ENCODE results near the gene IMPA2.
"Not testable (repeated sequence)": the region's sequence is repeated elsewhere in the genome, so short reads cannot be mapped to it uniquely, and the experiment has no call there.

Gene IMPA2

DNA sequence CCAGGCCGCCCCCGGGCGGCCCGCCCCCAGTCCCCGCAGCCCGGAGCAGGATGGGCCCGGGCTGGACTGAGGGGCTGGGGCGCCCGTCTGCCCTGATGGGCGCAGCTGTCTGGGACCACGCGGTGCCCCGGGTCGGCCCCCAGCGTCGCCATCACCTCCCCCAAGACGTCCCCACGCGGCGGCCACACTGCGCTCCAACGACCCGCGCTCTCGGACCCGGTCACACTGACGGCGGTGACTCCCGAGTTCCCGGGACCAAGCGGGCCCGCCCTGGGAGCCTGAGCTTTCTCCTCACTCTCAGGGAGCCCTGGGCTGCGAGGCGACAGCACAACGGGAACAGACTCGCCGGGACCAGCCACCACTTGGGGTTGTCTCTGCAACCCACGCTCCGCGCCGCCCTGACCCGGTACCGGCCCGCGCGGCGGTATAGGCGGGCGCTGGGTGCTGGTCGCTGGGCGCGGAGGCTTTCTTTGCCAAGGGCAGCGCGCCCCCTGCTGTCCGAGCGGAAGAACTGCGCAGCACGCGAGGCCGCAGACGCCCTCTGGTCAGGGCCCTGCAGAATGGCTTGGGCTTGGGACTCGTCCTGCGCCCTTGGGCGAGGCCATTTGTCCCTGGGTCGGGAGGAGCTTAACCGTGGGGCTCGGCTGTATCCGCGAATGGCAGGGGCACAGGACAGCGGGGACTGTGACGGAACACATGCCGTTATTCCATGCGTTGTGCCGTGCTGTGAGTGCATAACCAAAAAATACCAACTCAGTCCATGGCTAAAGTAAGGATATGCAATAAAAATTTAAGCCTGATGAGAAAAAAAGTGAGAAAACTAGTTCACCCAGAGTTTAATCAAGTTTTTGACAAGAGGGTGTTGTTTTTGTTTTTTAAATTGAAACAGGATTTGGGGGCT lies 57.6 kb downstream of the IMPA2 start:
- H3K27me3 ChIP-seq (ENCODE audit: low read depth) = no peaks in the 10 kb centered on the region
- in situ Hi-C loops (cut with MboI; ENCODE audit: low sequenced_read_pairs) = no loop called here
- H3K9me3 ChIP-seq = no peaks in the 10 kb centered on the region
- no peaks in the 10 kb centered on the region for H3K4me1 ChIP-seq
- peak; percentile 69 to 87 for DNase-seq (ENCODE audit: low spot score in 2 of 2)
- peak overlapping the region; percentile 43 for H3K4me3 ChIP-seq
- H3K36me3 ChIP-seq (replicated peaks) = no peaks in the 10 kb centered on the region

DNA sequence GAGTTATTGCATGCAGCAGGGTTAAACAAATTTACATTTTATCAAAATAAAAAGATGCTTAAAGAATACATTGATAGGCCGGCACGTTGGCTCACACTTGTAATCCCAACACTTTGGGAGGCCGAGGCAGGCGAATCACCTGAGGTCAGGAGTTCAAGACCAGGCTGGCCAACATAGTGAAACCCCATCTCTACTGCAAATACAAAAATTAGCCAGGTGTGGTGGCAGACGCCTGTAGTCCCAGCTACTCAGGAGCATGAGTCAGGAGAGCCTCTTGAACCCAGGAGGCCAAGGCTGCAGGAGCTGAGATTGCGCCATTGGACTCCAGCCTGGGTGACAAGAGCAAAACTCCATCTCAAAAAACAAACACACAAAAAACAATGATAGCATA lies 58.2 kb downstream of the IMPA2 start:
- H3K4me1 ChIP-seq; DNase-seq (ENCODE audit: low spot score in 2 of 2); H3K27me3 ChIP-seq (ENCODE audit: low read depth); in situ Hi-C loops (cut with MboI; ENCODE audit: low sequenced_read_pairs); H3K9me3 ChIP-seq; H3K4me3 ChIP-seq; H3K36me3 ChIP-seq (replicated peaks): not testable (repeated sequence)

DNA sequence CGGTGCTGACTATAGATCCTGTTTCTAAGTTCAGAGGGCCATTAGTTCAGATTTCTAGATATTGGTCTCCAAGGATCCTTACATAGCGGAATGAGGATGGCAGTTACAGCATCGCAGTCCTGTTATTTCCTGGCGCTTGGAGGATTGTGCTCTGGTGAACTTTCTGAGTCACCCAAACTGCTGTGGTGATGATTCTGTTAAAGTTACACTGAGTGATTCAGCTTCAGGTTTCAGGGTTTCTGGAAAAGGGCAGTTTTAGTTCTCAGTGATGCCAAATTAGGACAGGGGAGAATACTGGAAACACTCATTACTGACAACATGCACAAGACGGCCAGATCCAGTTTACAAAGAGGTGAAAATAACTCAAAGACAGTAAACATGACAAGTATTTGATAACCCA lies 60.3 kb downstream of the IMPA2 start:
- Histone ChIP-seq H3K4me3 (no peak overlapping the region), H3K36me3 (replicated peaks) (no peaks in the 10 kb centered on the region), H3K27me3 (ENCODE audit: low read depth) (no peaks in the 10 kb centered on the region), H3K9me3 (no peaks in the 10 kb centered on the region), H3K4me1 (no peaks in the 10 kb centered on the region)
- DNase-seq (ENCODE audit: low spot score in 2 of 2) = no peak
- in situ Hi-C loops (cut with MboI; ENCODE audit: low sequenced_read_pairs) = no loop called here

DNA sequence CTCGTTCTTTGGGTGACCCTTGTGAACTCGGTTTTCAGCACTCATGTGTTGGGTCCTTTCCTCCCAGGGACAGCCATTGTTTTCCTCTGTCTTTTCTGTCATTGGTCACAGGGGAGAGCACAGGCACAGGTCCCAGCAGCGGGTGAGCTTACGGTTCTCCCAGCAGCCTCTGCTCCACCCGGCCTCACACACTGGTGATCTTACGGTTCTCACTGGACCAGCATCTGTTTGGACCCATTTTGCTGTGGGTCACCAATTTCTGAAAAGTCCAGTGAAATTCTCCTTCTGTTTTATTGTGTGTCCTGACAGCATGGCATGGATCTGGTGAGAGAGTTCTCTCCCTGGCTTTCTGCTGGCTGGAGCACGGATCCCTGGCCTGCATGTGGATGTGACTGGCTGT lies 62.5 kb downstream of the IMPA2 start:
- Histone ChIP-seq H3K4me1 (no peaks in the 10 kb centered on the region), H3K9me3 (no peaks in the 10 kb centered on the region), H3K27me3 (ENCODE audit: low read depth) (no peaks in the 10 kb centered on the region), H3K36me3 (replicated peaks) (no peaks in the 10 kb centered on the region), H3K4me3 (no peak overlapping the region)
- in situ Hi-C loops (cut with MboI; ENCODE audit: low sequenced_read_pairs) = no loop called here
- DNase-seq (ENCODE audit: low spot score in 2 of 2) = no peak

DNA sequence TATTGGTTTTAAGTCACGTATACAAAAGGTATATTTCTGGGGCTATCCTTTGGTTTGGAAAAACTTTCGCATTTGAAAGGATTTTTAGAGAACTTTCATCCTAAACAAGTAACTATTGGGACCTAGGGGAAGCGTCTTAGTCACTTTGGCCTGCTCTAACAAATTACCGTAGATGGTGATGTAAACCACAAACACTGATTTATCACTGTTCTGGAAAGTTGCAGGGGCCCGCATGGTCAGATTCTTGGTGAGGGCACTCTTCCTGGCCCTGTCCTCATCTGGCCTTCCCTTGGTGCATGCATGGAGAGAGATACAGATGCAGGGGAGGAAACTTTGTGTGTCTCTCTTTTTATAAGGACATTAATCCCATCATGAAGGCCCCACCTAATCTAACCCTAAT lies 63.3 kb downstream of the IMPA2 start:
- no peaks in the 10 kb centered on the region for H3K27me3 ChIP-seq (ENCODE audit: low read depth)
- H3K4me3 ChIP-seq = no peak overlapping the region
- in situ Hi-C loops (cut with MboI; ENCODE audit: low sequenced_read_pairs) = no loop called here
- no peak for DNase-seq (ENCODE audit: low spot score in 2 of 2)
- no peaks in the 10 kb centered on the region for H3K4me1 ChIP-seq
- no peaks in the 10 kb centered on the region for H3K36me3 ChIP-seq (replicated peaks)
- H3K9me3 ChIP-seq = no peaks in the 10 kb centered on the region

DNA sequence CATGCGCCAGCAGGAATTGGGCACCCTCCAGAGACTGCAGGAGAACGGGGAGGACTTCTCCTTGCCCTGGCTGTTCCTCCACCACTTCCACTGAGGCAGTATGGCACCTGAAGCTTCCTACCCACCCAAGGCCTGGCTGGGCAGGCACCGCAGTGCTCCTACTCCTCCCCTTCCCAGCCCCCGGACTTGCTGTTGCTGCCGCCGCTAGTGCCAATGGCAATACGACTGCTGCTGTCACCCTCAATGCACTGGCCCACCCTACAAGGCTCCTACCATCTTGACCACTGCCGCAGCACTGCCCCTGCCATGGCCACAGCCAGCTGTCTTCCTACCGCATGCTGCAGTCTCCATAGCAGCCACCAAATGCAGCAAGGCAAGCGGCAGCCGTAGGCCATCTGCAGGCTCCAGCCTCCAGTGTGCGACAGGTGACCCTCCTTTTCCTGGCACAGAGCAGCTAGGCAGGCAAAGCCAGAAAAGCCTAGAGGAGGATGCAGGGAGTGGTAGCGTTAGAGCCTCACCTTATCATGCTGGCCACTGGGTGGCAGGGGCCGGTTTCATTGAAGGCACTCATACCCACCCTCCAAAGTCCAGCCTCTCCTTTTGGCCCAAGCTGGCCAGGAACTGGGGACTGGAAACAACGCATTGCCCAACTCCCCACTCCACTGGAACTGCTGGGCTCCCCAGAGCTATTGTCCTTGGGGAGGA lies 64.9 kb downstream of the IMPA2 start:
- Histone ChIP-seq H3K27me3 (ENCODE audit: low read depth) (peaks cover 3% of the 10 kb centered on the region; the same call in 1 of the 2 replicates), H3K4me3 (no peak overlapping the region), H3K9me3 (no peaks in the 10 kb centered on the region), H3K4me1 (no peaks in the 10 kb centered on the region), H3K36me3 (replicated peaks) (no peaks in the 10 kb centered on the region)
- no peak for DNase-seq (ENCODE audit: low spot score in 2 of 2)
- in situ Hi-C loops (cut with MboI; ENCODE audit: low sequenced_read_pairs) = no loop called here

DNA sequence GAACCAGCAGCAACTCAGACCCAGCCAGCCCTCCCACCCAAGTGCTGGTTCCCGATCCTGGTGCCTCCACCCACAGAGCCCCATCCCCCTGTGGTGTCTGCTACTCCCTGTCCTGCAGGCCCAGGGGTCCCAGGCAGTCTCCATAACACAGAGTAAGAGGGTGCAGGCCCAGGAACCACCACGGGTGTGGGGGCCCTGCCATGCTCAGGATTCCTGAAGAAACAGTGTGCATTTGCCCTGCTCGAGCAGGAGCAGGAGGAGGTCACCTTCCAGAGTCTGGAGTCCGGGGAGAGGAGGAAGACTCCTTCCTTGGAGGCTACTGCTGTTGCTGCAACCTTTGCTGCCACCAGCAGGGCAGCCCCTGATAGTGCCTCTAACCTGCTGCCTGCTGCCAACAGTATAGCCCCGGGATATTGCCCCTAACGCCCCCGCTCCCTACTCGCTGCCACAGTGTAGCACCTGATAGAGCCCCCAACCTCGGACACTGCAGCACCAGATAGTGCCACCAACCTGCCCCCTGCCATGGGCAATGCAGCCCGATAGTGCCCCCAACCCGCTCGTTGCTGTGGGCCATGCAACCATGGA lies 65.5 kb downstream of the IMPA2 start:
- in situ Hi-C loops (cut with MboI; ENCODE audit: low sequenced_read_pairs) = no loop called here
- Histone ChIP-seq H3K4me1 (no peaks in the 10 kb centered on the region), H3K27me3 (ENCODE audit: low read depth) (peaks cover 3% of the 10 kb centered on the region; the same call in 1 of the 2 replicates), H3K4me3 (no peak overlapping the region), H3K9me3 (no peaks in the 10 kb centered on the region), H3K36me3 (replicated peaks) (no peaks in the 10 kb centered on the region)
- DNase-seq (ENCODE audit: low spot score in 2 of 2) = no peak

DNA sequence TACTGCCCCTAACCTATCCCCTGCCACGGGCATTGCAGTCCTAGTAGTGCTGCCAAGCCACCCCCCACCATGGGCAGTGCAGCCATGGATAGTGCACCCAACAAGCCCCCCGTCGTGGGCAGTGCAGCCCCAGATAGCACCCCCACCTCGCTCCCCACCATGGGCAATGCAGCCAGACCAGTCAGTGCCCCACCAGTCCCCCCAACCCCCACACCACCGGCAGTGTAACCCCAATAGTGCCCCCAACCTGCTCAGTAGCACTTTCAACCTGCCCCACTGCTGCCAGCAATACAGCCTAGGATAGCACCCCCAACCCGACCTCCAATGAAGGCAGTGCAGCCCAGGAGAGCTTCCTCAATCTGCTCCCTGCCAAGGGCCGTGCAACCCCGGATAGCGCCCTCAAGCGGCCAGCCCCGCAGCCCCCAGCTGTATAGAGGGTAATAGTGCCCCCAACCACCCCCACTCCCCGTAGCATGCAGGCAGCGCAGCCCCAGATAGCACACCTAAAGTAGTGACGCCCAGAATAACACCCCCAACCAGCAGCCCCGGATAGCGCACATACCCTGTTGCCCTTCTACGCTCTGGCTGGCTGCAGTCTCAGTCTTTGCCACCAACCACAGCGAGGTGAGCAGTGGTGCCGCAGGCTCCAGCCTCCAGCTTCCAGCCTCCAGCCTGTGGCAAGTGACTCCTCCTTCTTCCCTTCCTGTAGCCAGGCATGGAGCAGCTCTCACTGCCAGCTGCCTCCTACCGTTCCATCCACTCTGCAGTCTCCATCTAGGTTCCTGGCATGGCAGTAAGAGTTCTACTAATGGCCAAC lies 66.9 kb downstream of the IMPA2 start:
- Histone ChIP-seq H3K4me1 (no peaks in the 10 kb centered on the region), H3K36me3 (replicated peaks) (no peaks in the 10 kb centered on the region), H3K27me3 (ENCODE audit: low read depth) (peaks cover 3% of the 10 kb centered on the region; the same call in 1 of the 2 replicates), H3K4me3 (no peak overlapping the region), H3K9me3 (no peaks in the 10 kb centered on the region)
- in situ Hi-C loops (cut with MboI; ENCODE audit: low sequenced_read_pairs) = no loop called here
- no peak for DNase-seq (ENCODE audit: low spot score in 2 of 2)

DNA sequence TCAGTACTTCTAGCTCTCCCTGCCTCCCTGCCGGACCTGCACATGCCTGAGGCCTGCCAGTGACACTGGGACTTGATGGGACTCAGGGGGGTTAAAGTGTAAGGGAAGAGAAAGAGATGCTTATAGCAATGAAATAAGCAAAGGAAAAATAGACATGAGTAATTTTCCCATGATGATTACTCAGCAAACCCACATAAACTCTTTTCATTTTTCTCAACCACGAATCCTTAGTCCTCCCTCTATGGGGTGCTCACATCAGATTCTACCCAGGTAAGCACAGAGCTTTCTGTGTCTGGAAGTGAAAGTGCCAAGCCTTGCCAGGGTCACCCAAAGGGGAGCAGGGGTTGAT lies 67.5 kb downstream of the IMPA2 start:
- in situ Hi-C loops (cut with MboI; ENCODE audit: low sequenced_read_pairs) = no loop called here
- DNase-seq (ENCODE audit: low spot score in 2 of 2) = no peak

DNA sequence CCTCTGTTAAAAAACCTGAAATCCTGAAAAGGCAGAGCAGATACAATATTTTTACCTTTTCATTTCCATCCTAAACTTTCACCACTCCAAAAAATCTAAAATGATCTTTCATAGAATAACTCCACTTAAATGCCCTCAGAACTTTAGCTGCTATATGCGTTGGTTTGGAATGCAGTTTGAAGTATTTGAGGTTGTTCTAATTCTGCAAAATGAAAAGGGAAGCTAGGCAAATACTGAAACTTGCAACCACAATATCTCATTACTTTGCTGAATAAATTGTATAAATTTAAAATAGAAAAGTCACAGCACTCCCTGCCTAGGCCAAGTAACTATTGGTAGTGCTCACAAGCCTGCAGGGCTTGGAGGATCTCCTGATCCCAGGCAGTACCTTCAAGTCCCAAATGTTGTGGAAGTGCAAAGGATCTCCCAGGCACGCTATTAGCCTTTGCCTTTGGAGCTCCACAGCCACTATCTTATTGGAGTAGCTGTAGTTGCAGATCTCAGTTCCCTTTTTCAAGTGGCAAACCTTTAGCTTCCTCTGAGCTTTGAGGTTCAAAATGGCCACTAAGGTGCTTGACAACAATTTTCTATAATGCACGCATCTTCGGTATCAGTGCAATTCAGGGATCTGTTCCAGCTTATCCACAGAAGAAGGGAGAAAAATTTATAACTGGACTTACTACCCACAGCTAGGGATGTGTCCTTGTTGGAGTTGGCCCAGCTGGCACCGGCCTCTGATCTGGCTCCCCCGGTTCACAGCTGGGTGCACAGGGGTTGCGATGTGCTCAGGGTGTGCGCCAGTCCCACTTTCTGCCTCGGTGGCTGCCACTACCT lies 68.9 kb downstream of the IMPA2 start:
- Histone ChIP-seq H3K36me3 (replicated peaks) (no peaks in the 10 kb centered on the region), H3K27me3 (ENCODE audit: low read depth) (peaks cover 3% of the 10 kb centered on the region; the same call in 1 of the 2 replicates), H3K4me1 (no peaks in the 10 kb centered on the region), H3K9me3 (no peaks in the 10 kb centered on the region), H3K4me3 (no peak overlapping the region)
- in situ Hi-C loops (cut with MboI; ENCODE audit: low sequenced_read_pairs) = no loop called here
- no peak for DNase-seq (ENCODE audit: low spot score in 2 of 2)

More for the DNA sequence above, 67.5 kb downstream of the IMPA2 start:
- Histone ChIP-seq H3K9me3 (no peaks in the 10 kb centered on the region), H3K4me1 (no peaks in the 10 kb centered on the region), H3K4me3 (no peak overlapping the region), H3K27me3 (ENCODE audit: low read depth) (peaks cover 3% of the 10 kb centered on the region; the same call in 1 of the 2 replicates), H3K36me3 (replicated peaks) (no peaks in the 10 kb centered on the region)

DNA sequence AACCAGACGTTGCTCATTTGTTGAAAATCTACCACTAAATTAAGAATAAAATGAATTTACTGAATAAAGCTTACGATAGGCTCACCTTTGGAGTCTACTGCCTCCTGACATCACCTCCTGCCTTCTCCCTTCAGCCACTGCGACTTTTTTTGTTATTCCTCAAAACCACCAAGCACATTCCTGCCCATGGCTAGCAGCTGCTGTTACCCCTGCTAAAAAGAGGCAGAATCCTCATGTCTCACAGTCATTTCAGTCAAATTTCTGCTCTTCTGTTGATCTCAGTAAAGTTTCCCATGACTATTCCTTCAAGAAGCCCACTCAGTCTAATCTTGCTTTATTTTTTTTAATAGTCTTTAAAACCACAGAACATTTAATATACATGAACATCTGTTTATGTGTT lies 71.6 kb downstream of the IMPA2 start:
- H3K36me3 ChIP-seq (replicated peaks) = no peaks in the 10 kb centered on the region
- peaks cover 3% of the 10 kb centered on the region; the same call in 1 of the 2 replicates for H3K27me3 ChIP-seq (ENCODE audit: low read depth)
- DNase-seq (ENCODE audit: low spot score in 2 of 2) = no peak
- no peaks in the 10 kb centered on the region for H3K4me1 ChIP-seq
- no peaks in the 10 kb centered on the region for H3K9me3 ChIP-seq
- no peak overlapping the region for H3K4me3 ChIP-seq
- in situ Hi-C loops (cut with MboI; ENCODE audit: low sequenced_read_pairs) = no loop called here

DNA sequence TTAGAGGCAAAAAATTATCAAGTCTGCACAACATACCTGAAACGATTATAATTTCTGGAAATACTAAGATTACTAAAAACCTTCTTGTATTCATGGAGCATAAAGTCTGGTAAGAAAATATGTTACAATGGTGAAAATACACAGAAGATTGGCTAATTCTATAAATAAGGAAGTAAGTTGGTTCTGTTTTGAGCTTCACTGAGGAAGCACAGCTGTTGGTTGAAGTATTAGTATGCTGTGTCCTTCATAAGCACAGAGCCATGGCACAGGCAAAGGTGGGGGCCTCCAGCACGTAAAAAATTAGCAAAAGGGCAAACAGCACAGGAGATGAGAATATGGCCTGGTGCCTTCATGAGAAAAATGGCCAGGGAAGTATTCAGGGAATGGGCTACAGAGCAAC lies 72.0 kb downstream of the IMPA2 start:
- Histone ChIP-seq H3K4me3 (no peak overlapping the region), H3K36me3 (replicated peaks) (no peaks in the 10 kb centered on the region), H3K4me1 (no peaks in the 10 kb centered on the region), H3K9me3 (no peaks in the 10 kb centered on the region), H3K27me3 (ENCODE audit: low read depth) (peaks cover 3% of the 10 kb centered on the region; the same call in 1 of the 2 replicates)
- DNase-seq (ENCODE audit: low spot score in 2 of 2) = no peak
- in situ Hi-C loops (cut with MboI; ENCODE audit: low sequenced_read_pairs) = no loop called here

All from HAP-1 (cell line).